Testis (tissue), 3 donors: ENCODE results near the gene PDS5A. TPM values are rescaled to one million over a fixed set of nuclear protein-coding genes. Genes with fewer than 3 reads are reported as not detected.
"Not testable (repeated sequence)": the region's sequence is repeated elsewhere in the genome, so short reads cannot be mapped to it uniquely, and the experiment has no call there.

Source experiments
- DNase-seq: peaks from one replicate; pipeline ENCODE4 v3.0.0-alpha.2; 2019
- H3K27ac ChIP-seq, 2 donors: fragments of 200-600 bp; sonication (generic); one replicate each; pipeline ENCODE4 v1.5.1; 2019
- H3K27me3 ChIP-seq: fragments of 200-600 bp; sonication (generic); one replicate; pipeline ENCODE4 v1.5.1; 2019
- H3K36me3 ChIP-seq: fragments of 200-600 bp; sonication (generic); one replicate; pipeline ENCODE4 v1.5.1; 2017; ENCODE audit warnings: low read depth; ENCODE audit errors: missing control alignments
- H3K4me1 ChIP-seq: fragments of 200-600 bp; sonication (generic); one replicate; pipeline ENCODE4 v1.5.1; 2019
- H3K4me3 ChIP-seq, 2 donors: fragments of 200-600 bp; sonication (generic); one replicate each; pipeline ENCODE4 v1.5.1; 2017 to 2019
- H3K9me3 ChIP-seq: fragments of 200-600 bp; sonication (generic); one replicate; pipeline ENCODE4 v1.5.1; 2017
- CTCF ChIP-seq, 3 experiments: fragments of 450-650 bp in 2 of 3; fragments of 200-600 bp in 1 of 3; sonication (generic) in 1 of 3; IDR thresholded peaks; one replicate each; pipeline ENCODE4 v1.5.1; 2016 to 2019; ENCODE audit warnings: antibody characterized with exemption in 3 of 3, mild to moderate bottlenecking in 2 of 3, moderate library complexity in 1 of 3
- POLR2A ChIP-seq: fragments of 450-650 bp; IDR thresholded peaks from one replicate; pipeline ENCODE4 v1.6.1; 2017; ENCODE audit warnings: antibody characterized with exemption, mild to moderate bottlenecking, moderate library complexity
- WGBS, 2 donors: methylation state at CpG; one replicate each; pipeline ENCODE4 v1.1.5; 2018; 5-methylcytosine and 5-hydroxymethylcytosine counted together
- intact Hi-C: fragments of 100-400 bp; cut with DNase I; formaldehyde crosslinking; loops from one replicate; pipeline ENCODE4 v1.15.1; 2023; ENCODE audit warnings: low total_unique reads
- polyA plus RNA-seq: library from polyadenylated mRNA; stranded (reverse); fragments of 350-450 nt; fragmentation: Illumina TruSeq; extraction: RNeasy Lipid Tissue Mini Kit (QIAGEN cat#74804); gene quantifications from one replicate; pipeline ENCODE4 v1.2.3, GENCODE V29; 2014; ENCODE audit warnings: low read depth, low replicate concordance; ENCODE audit not compliant: insufficient read depth
- total RNA-seq, 2 donors: library from RNA; depleted of rRNA; stranded (reverse); fragments of >200 nt; gene quantifications; one replicate each; pipeline ENCODE4 v1.2.3, GENCODE V29; 2016

The PDS5A gene
- total and polyA plus RNA-seq, 3 donors from 2014 or later, result 20.7 to 61.7 (median 61.3) TPM

GRCh38 chr4:39905656-39906055 lies 72.1 kb downstream of the PDS5A start:
- Histone ChIP-seq H3K4me1 (no peaks in the 10 kb centered on the region), H3K9me3 (no peaks in the 10 kb centered on the region), H3K27me3 (no peaks in the 10 kb centered on the region), H3K4me3 (no peak overlapping the region), H3K36me3 (no peaks in the 10 kb centered on the region), H3K27ac (no peak overlapping the region)
- intact Hi-C loops, result no loop called here
- no peak for DNase-seq
- 32 to 48% methylated on average over 1 of the region's 1 CpG for WGBS, 2 donors
- no peak for TF ChIP-seq CTCF (IDR thresholded peaks at IDR 0.05)
- no peak for TF ChIP-seq POLR2A

- H3K4me1 ChIP-seq, DNase-seq, H3K4me3 ChIP-seq, H3K36me3 ChIP-seq, H3K9me3 ChIP-seq, H3K27me3 ChIP-seq, intact Hi-C loops, H3K27ac ChIP-seq: not testable (repeated sequence)
- WGBS, 2 donors, result 87 to 98% methylated on average over 6 of the region's 6 CpGs
These were observed 72.7 kb downstream of the PDS5A start for GRCh38 chr4:39905019-39905418.

GRCh38 chr4:39900966-39901365 lies 76.7 kb downstream of the PDS5A start:
- 45 to 93% methylated on average over 2 of the region's 2 CpGs for WGBS, 2 donors
- no peaks in the 10 kb centered on the region for H3K36me3 ChIP-seq
- DNase-seq, result no peak
- no peaks in the 10 kb centered on the region for H3K4me1 ChIP-seq
- H3K27ac ChIP-seq, result no peak overlapping the region
- no peak overlapping the region for H3K4me3 ChIP-seq
- intact Hi-C loops, result loop anchor here (5.0 kb wide), 1 partner anchor 134 kb away; no protein-coding TSS in a partner anchor
- no peak for TF ChIP-seq CTCF (IDR thresholded peaks at IDR 0.05)
- TF ChIP-seq POLR2A, result no peak
- H3K27me3 ChIP-seq, result no peaks in the 10 kb centered on the region
- no peaks in the 10 kb centered on the region for H3K9me3 ChIP-seq

GRCh38 chr4:39899291-39899690 lies 78.4 kb downstream of the PDS5A start:
- WGBS, 2 donors, result 88 to 91% methylated on average over 3 of the region's 3 CpGs
- Histone ChIP-seq H3K4me3 (no peak overlapping the region), H3K9me3 (no peaks in the 10 kb centered on the region), H3K4me1 (no peaks in the 10 kb centered on the region), H3K36me3 (no peaks in the 10 kb centered on the region), H3K27ac (no peak overlapping the region), H3K27me3 (no peaks in the 10 kb centered on the region)
- TF ChIP-seq POLR2A, result no peak
- TF ChIP-seq CTCF (IDR thresholded peaks at IDR 0.05), result no peak
- DNase-seq, result no peak
- intact Hi-C loops, result no loop called here

- DNase-seq, result no peak
- Histone ChIP-seq H3K36me3 (no peaks in the 10 kb centered on the region), H3K9me3 (no peaks in the 10 kb centered on the region), H3K4me1 (no peaks in the 10 kb centered on the region), H3K4me3 (no peak overlapping the region), H3K27ac (no peak overlapping the region), H3K27me3 (no peaks in the 10 kb centered on the region)
- 90 to 91% methylated on average over 1 of the region's 1 CpG for WGBS, 2 donors
- intact Hi-C loops, result no loop called here
- TF ChIP-seq CTCF (IDR thresholded peaks at IDR 0.05), result no peak
- TF ChIP-seq POLR2A, result no peak
These were observed 79.7 kb downstream of the PDS5A start for GRCh38 chr4:39898015-39898414.
